IgD-negative memory B cell (primary cell): Measurements from ENCODE around the gene NUB1. TPM values are rescaled to one million over a fixed set of nuclear protein-coding genes. Genes with fewer than 3 reads are reported as not detected.

Experiments used
- H3K27ac Mint-ChIP-seq, 3 donors: one replicate each; pipeline ENCODE4 v1.8.0; 2020 to 2022; ENCODE audit warnings: mild to moderate bottlenecking in 3 of 3, mixed read lengths in 3 of 3, moderate library complexity in 1 of 3
- H3K27me3 Mint-ChIP-seq: one replicate; pipeline ENCODE4 v1.8.0; 2021; ENCODE audit warnings: mixed read lengths
- H3K36me3 Mint-ChIP-seq: one replicate; pipeline ENCODE4 v1.8.0; 2020; ENCODE audit warnings: mild to moderate bottlenecking, mixed read lengths
- H3K4me1 Mint-ChIP-seq, 3 donors: one replicate each; pipeline ENCODE4 v1.8.0; 2020 to 2022; ENCODE audit warnings: mixed read lengths in 3 of 3, mild to moderate bottlenecking in 1 of 3
- H3K4me3 Mint-ChIP-seq, 4 donors: one replicate each; pipeline ENCODE4 v1.8.0; 2020 to 2022; ENCODE audit warnings: mild to moderate bottlenecking in 4 of 4, mixed read lengths in 4 of 4, moderate library complexity in 3 of 4
- H3K9me3 Mint-ChIP-seq, 3 donors: one replicate each; pipeline ENCODE4 v1.8.0; 2020 to 2021; ENCODE audit warnings: mixed read lengths in 3 of 3, mild to moderate bottlenecking in 1 of 3
- polyA plus RNA-seq: library from polyadenylated mRNA; unstranded; fragments of 300-500 nt; fragmentation: Illumina TruSeq; gene quantifications from one replicate; pipeline ENCODE4 v1.2.3, GENCODE V29; 2021

Gene NUB1
- polyA plus RNA-seq, 1 donor from 2014 or later = 82.8 TPM

GRCh38 chr7:151400626-151401315, 59.2 kb downstream of the NUB1 start:
- peaks cover 10% of the 10 kb centered on the region for H3K27me3 Mint-ChIP-seq
- peaks cover 6 to 14% (median 12%) of the 10 kb centered on the region in 3 donors for H3K4me1 Mint-ChIP-seq
- no peaks in the 10 kb centered on the region for H3K9me3 Mint-ChIP-seq
- peak overlapping the region; percentile 52 to 100 (median 90) for H3K27ac Mint-ChIP-seq
- peak overlapping the region in 2 of 4 donors; percentile 48 to 87 for H3K4me3 Mint-ChIP-seq
- no peaks in the 10 kb centered on the region for H3K36me3 Mint-ChIP-seq

DNA sequence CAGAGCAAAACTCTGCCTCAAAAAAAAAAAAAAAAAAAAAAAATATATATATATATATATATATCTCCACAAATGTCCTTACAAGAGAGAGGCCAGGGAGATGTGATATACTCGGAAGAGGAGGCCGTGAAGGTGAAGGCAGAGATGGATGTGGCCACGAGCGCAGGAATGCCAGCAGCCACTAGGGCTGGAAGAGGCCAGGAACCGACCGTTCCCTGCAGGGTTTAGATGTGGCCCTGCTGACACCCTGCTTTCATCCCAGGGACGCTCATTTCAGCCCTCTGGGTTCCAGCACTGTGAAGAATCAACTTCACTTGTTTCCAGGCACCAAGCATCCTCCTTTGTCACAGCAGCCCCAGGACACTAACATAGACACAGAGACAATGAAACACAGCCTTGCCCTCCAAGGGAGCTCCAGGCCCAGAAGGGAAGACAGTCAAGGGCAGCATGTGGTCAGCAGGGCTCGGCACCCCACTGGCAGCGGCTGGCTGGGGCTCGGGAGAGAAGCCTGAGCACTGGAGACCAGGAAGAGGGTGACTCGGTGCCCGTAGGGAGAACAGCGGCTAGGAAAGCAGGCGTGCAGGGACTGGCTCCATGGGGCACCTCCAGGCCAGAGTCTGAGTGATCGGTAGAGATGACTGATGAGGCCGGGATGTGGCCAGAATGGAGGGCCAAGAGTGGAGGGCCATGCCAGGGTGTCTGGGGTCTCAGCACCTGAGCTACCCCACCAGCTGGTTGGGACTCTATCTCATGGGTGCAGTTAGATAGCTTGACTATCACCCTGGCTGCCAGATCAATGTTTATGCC, 60.6 kb downstream of the NUB1 start:
- Mint-ChIP-seq H3K27ac (peak overlapping the region in 1 of 3 donors; percentile 100), H3K9me3 (no peaks in the 10 kb centered on the region), H3K4me1 (peaks cover 6 to 14% (median 12%) of the 10 kb centered on the region in 3 donors), H3K4me3 (no peak overlapping the region), H3K27me3 (peaks cover 15% of the 10 kb centered on the region), H3K36me3 (no peaks in the 10 kb centered on the region)

- Mint-ChIP-seq H3K27me3 (peaks cover 22% of the 10 kb centered on the region), H3K36me3 (no peaks in the 10 kb centered on the region), H3K9me3 (no peaks in the 10 kb centered on the region), H3K27ac (peak overlapping the region in 1 of 3 donors; percentile 82), H3K4me3 (no peak overlapping the region), H3K4me1 (peaks cover 9 to 15% (median 14%) of the 10 kb centered on the region in 3 donors)
These were observed 62.2 kb downstream of the NUB1 start for GRCh38 chr7:151403764-151404163.

GRCh38 chr7:151404216-151405011, 62.8 kb downstream of the NUB1 start:
- Mint-ChIP-seq H3K27me3 (peaks cover 26% of the 10 kb centered on the region), H3K9me3 (no peaks in the 10 kb centered on the region), H3K36me3 (no peaks in the 10 kb centered on the region), H3K4me3 (no peak overlapping the region), H3K4me1 (peaks cover 12 to 18% (median 17%) of the 10 kb centered on the region in 3 donors), H3K27ac (peak overlapping the region in 1 of 3 donors; percentile 82)

DNA sequence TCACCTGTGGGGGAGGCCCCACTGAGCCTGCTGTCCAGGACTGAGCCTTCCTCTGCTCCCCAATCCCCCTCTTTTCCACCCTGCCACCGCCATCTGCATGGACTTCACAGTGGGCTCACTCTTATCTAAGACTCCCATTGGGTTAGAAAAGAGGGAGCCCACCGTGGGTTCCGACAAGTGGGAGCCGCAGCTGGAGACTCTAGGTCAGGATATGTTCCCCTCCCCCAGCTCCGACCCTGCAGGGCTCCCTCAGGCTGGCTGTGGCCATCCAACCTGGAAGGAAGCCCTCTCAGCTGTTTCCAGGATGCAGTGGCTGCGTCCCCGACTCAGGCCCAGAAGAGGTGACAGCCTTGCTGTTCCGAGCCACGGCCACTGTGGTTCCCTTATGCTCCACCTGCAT, 63.4 kb downstream of the NUB1 start:
- H3K4me3 Mint-ChIP-seq = no peak overlapping the region
- peak overlapping the region in 1 of 3 donors; percentile 82 for H3K27ac Mint-ChIP-seq
- H3K9me3 Mint-ChIP-seq = no peaks in the 10 kb centered on the region
- peaks cover 22% of the 10 kb centered on the region for H3K27me3 Mint-ChIP-seq
- H3K36me3 Mint-ChIP-seq = no peaks in the 10 kb centered on the region
- peaks cover 12 to 18% (median 17%) of the 10 kb centered on the region in 3 donors for H3K4me1 Mint-ChIP-seq

DNA sequence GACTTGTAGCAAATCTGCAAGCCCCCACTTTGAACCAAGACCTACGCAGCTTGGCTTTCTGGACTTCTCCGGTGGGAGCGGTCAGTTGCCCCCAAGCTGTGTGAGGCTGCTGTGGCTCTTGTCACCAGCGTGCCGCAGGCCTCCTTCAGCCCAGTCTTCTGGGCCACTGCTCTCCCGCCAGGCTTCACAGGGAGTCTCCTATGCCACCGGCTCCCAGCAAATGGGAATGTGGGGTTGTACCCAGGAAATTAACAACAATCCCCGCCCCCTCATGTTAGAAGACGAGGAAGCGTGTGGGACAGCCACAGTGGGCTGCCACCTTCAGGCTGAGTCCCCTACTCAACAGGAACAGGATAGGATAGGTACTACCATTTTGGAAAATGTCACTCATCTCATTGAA, 64.0 kb downstream of the NUB1 start:
- Mint-ChIP-seq H3K36me3 (no peaks in the 10 kb centered on the region), H3K27me3 (peaks cover 26% of the 10 kb centered on the region), H3K27ac (peak overlapping the region in 2 of 3 donors; percentile 35 to 39), H3K4me3 (no peak overlapping the region), H3K9me3 (no peaks in the 10 kb centered on the region), H3K4me1 (peaks cover 10 to 15% (median 14%) of the 10 kb centered on the region in 3 donors)

DNA sequence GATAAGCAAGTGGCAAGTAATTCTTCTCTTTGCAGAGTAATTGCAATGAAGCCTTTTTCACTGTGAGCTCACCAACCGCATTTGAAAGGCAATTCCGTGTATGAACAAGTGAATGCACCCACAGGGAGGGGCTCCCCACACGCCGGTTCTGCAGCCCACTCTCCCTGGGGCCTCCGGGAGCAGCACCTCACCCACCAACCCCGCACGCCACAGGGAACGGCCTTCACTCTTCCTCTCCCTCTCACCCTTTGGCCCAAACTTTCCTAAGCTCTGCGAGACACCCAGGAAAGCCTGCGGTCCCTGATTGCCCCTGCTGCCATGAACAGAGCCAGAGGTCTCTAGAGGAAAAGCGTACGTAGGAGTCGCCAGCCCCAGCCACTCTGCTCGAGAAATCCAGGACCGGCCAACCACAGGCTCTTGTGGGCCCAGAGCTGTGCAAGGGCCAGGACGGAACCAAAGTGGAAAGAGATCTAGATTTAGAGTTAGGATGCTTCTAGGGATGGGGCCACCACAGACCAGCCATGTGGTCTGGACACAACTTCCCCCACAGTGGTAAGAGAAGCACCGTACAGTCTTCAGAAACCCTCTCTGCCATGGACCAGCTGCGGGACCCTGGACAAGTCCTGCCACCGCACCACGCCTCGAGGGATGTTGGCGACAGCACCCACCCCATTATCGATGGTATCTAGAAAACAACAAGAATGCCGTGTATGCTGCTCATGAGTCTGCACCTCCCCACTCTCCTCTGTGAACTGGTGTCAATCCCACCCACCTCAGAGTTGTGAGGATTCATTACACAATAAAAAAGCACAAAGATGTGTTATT, 64.7 kb downstream of the NUB1 start:
- Mint-ChIP-seq H3K27me3 (peaks cover 33% of the 10 kb centered on the region), H3K4me3 (no peak overlapping the region), H3K4me1 (peaks cover 11 to 14% (median 12%) of the 10 kb centered on the region in 3 donors), H3K9me3 (no peaks in the 10 kb centered on the region), H3K27ac (peak overlapping the region in 2 of 3 donors; percentile 39), H3K36me3 (no peaks in the 10 kb centered on the region)

DNA sequence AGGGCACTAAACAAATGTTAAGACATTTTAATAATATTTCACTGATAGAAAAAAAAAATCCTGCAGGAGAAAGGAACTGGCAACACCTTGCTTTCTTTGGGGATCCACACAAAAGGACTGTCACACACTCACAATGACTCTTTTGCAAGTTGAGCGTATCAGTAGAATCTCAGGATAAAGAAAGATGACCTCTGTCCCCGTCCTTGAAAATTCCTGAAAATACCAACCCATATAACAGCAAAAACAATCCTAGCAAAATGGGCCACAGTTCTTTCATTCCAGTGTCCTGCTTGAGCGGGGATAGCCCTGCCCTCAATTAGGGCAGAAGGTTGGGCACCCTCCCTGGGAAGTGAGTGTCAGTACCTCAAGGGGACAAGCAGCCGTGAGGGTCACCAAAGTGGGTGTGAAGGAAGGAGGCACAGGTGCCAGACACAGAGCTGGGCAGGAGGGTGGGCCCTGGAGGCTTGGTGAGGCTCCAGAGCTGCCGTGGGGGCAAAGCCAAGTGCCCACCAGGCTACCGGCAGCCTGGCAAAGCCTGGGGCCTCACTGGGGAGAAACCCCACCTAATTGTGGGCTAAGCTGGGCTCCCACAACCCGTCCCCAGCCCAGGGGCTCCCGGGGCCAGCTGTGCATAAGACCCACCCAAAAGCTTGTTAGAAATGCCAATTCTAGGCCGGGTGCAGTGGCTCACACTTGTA, 65.4 kb downstream of the NUB1 start:
- Mint-ChIP-seq H3K4me3 (no peak overlapping the region), H3K4me1 (peaks cover 12 to 14% (median 13%) of the 10 kb centered on the region in 3 donors), H3K9me3 (peaks cover 0 to under 1% (median 0%) of the 10 kb centered on the region in 3 donors), H3K27ac (no peak overlapping the region), H3K27me3 (peaks cover 41% of the 10 kb centered on the region), H3K36me3 (no peaks in the 10 kb centered on the region)

- H3K36me3 Mint-ChIP-seq = no peaks in the 10 kb centered on the region
- peak overlapping the region in 2 of 3 donors; percentile 58 to 83 for H3K27ac Mint-ChIP-seq
- H3K4me1 Mint-ChIP-seq = peaks cover 12 to 14% (median 13%) of the 10 kb centered on the region in 3 donors
- H3K9me3 Mint-ChIP-seq = peaks cover 0 to 1% (median 0%) of the 10 kb centered on the region in 3 donors
- H3K4me3 Mint-ChIP-seq = peak overlapping the region; percentile 42 to 76 (median 54)
- peaks cover 46% of the 10 kb centered on the region for H3K27me3 Mint-ChIP-seq
These were observed 66.9 kb downstream of the NUB1 start for GRCh38 chr7:151408498-151408838.

GRCh38 chr7:151408839-151409666, 67.4 kb downstream of the NUB1 start:
- peak overlapping the region; percentile 53 to 83 (median 58) for H3K27ac Mint-ChIP-seq
- peaks cover 52% of the 10 kb centered on the region for H3K27me3 Mint-ChIP-seq

GRCh38 chr7:151409667-151410404, 68.2 kb downstream of the NUB1 start, which contains the start of gene WDR86:
TSS of gene WDR86 (minus strand) at chr7:151410038. CDS start at chr7:151409589, 449 bp downstream.
- H3K36me3 Mint-ChIP-seq = no peaks in the 10 kb centered on the region
- peak within 1 kb of the TSS; percentile 42 to 84 (median 62) for H3K4me3 Mint-ChIP-seq
- H3K27ac Mint-ChIP-seq = peak within 1 kb of the TSS; percentile 53 to 83 (median 83)
- H3K27me3 Mint-ChIP-seq = peaks cover 53% of the 10 kb centered on the region
- H3K4me1 Mint-ChIP-seq = peaks cover 10 to 14% (median 13%) of the 10 kb centered on the region in 3 donors
- peaks cover 0 to 1% (median 0%) of the 10 kb centered on the region in 3 donors for H3K9me3 Mint-ChIP-seq

More at GRCh38 chr7:151408839-151409666, 67.4 kb downstream of the NUB1 start:
- H3K4me3 Mint-ChIP-seq = peak overlapping the region; percentile 42 to 84 (median 62)
- peaks cover 0 to 1% (median 0%) of the 10 kb centered on the region in 3 donors for H3K9me3 Mint-ChIP-seq
- H3K4me1 Mint-ChIP-seq = peaks cover 10 to 14% (median 13%) of the 10 kb centered on the region in 3 donors
- no peaks in the 10 kb centered on the region for H3K36me3 Mint-ChIP-seq
